Measurements from ENCODE around the gene PLK2. TPM values are rescaled to one million over a fixed set of nuclear protein-coding genes. Genes with fewer than 3 reads are reported as not detected.

PLK2 gene
- total RNA-seq, 3 donors from 2014 or later, result 29.0 to 384 (median 177) TPM

DNA sequence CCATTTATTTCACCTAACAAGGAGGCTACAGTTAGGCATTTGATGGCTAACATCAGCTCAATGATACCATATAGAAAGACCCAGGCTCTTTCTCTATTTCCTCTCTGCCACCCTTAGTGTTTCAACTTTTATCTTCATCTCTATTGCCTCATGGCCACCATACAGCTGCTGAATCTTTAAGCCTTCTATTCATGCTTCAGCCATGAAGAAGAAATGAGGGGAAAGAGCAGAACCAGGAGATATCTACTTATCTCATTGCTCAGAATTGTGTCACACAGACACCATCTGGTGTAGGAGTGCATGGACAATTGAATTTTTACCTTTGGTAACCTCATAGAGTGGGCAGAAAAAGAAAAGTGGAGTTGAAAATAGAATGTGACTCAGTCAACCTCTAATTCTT lies 38.0 kb upstream of the PLK2 start:
- intact Hi-C loops (cut with DNase I; ENCODE audit: low total_unique reads), result no loop called here
- Histone ChIP-seq H3K4me1 (no peaks in the 10 kb centered on the region), H3K36me3 (no peaks in the 10 kb centered on the region), H3K9me3 (no peaks in the 10 kb centered on the region), H3K4me3 (no peak overlapping the region), H3K27ac (no peak overlapping the region), H3K27me3 (no peaks in the 10 kb centered on the region)
- DNase-seq (ENCODE audit: low spot score in 2 of 2), result no peak
- TF ChIP-seq, protein P1, sequence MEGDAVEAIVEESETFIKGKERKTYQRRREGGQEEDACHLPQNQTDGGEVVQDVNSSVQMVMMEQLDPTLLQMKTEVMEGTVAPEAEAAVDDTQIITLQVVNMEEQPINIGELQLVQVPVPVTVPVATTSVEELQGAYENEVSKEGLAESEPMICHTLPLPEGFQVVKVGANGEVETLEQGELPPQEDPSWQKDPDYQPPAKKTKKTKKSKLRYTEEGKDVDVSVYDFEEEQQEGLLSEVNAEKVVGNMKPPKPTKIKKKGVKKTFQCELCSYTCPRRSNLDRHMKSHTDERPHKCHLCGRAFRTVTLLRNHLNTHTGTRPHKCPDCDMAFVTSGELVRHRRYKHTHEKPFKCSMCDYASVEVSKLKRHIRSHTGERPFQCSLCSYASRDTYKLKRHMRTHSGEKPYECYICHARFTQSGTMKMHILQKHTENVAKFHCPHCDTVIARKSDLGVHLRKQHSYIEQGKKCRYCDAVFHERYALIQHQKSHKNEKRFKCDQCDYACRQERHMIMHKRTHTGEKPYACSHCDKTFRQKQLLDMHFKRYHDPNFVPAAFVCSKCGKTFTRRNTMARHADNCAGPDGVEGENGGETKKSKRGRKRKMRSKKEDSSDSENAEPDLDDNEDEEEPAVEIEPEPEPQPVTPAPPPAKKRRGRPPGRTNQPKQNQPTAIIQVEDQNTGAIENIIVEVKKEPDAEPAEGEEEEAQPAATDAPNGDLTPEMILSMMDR (IDR thresholded peaks at IDR 0.05), result no peak

DNA sequence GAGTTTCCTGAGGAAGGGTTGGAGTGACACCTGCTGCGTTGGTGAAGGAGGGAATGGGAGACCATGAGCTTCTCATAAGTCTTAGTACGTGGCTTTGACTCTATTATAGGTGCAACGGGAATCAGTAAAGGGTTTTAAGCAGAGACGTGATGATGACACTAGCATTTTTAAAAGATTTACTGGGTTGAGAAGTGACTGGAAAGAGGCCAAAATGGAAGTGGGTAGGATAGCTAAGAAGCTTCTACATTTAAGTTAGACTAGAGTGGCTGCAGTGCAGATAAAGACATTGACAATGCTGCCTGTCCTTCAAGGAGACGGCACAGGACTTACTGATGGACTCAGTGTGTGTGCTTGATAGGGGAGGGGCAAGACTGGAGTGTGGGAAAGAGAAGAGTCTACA lies 37.5 kb upstream of the PLK2 start:
- Histone ChIP-seq H3K9me3 (no peaks in the 10 kb centered on the region), H3K27ac (no peak overlapping the region), H3K4me3 (no peak overlapping the region), H3K27me3 (no peaks in the 10 kb centered on the region), H3K4me1 (no peaks in the 10 kb centered on the region), H3K36me3 (no peaks in the 10 kb centered on the region)
- intact Hi-C loops (cut with DNase I; ENCODE audit: low total_unique reads), result no loop called here
- DNase-seq (ENCODE audit: low spot score in 2 of 2), result no peak
- TF ChIP-seq, protein P1 (IDR thresholded peaks at IDR 0.05), result no peak
- no peak for TF ChIP-seq POLR2AphosphoS5 (IDR thresholded peaks at IDR 0.05)
- TF ChIP-seq POLR2A (IDR thresholded peaks at IDR 0.05), result no peak

- intact Hi-C loops (cut with DNase I; ENCODE audit: low total_unique reads), result no loop called here
- Histone ChIP-seq H3K4me1 (no peaks in the 10 kb centered on the region), H3K4me3 (no peak overlapping the region), H3K9me3 (no peaks in the 10 kb centered on the region), H3K36me3 (no peaks in the 10 kb centered on the region), H3K27ac (no peak overlapping the region), H3K27me3 (no peaks in the 10 kb centered on the region)
- TF ChIP-seq POLR2A (IDR thresholded peaks at IDR 0.05) (no peak), POLR2AphosphoS5 (IDR thresholded peaks at IDR 0.05) (no peak)
- TF ChIP-seq, protein P1 (IDR thresholded peaks at IDR 0.05), result no peak
- no peak for DNase-seq (ENCODE audit: low spot score in 2 of 2)
These were observed 36.6 kb upstream of the PLK2 start for GRCh38 chr5:58496488-58496887.

- Histone ChIP-seq H3K36me3 (no peaks in the 10 kb centered on the region), H3K27me3 (no peaks in the 10 kb centered on the region), H3K4me1 (no peaks in the 10 kb centered on the region), H3K9me3 (no peaks in the 10 kb centered on the region), H3K27ac (no peak overlapping the region), H3K4me3 (no peak overlapping the region)
- no peak for TF ChIP-seq POLR2A (IDR thresholded peaks at IDR 0.05)
- TF ChIP-seq POLR2AphosphoS5 (IDR thresholded peaks at IDR 0.05), result no peak
- TF ChIP-seq, protein P1 (IDR thresholded peaks at IDR 0.05), result no peak
- intact Hi-C loops (cut with DNase I; ENCODE audit: low total_unique reads), result no loop called here
- no peak for DNase-seq (ENCODE audit: low spot score in 2 of 2)
These were observed 33.3 kb upstream of the PLK2 start for GRCh38 chr5:58493141-58493540.

DNA sequence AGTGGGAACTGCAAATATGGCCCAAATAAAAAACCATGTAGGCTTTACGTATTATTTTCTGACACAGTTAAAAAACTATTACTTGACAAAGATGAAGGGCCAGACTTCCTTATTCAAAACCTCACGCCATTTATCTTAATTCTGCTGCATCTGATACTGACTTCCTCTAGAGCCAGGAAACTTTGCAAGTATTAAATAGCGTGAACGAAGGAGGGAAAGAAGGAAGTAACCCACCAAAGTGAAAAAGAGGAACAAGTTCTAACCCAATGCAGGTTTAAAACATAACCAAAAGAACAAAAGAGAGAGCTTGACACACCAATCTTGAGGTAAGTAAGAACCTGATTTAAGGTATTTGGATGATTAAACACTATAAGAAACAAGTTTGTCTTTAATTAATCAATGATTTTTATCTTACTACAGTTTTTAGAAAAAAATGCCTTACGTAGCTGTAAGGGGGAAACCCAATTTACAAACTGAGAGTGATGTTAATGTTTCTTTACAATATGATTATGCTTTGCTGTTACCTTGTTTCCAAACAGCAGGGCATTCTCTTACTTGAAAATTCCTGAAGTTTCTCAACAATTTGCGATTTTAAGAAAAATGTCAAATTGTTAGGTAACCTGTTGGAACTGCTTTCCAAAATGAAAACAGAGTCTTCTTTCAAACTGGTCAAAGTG lies 31.5 kb upstream of the PLK2 start, which contains the start of gene GAPT:
TSS of gene GAPT (plus strand) at position 220 of the 677 bp plus-strand sequence. CDS start 3,102 bp downstream, outside the sequence.
- Histone ChIP-seq H3K9me3 (no peaks in the 10 kb centered on the region), H3K27me3 (no peaks in the 10 kb centered on the region), H3K27ac (no peak within 1 kb of the TSS), H3K4me1 (no peaks in the 10 kb centered on the region), H3K4me3 (no peak within 1 kb of the TSS), H3K36me3 (no peaks in the 10 kb centered on the region)
- TF ChIP-seq POLR2A (IDR thresholded peaks at IDR 0.05) (no peak), POLR2AphosphoS5 (IDR thresholded peaks at IDR 0.05) (no peak)
- TF ChIP-seq, protein P1 (IDR thresholded peaks at IDR 0.05), result no peak
- DNase-seq (ENCODE audit: low spot score in 2 of 2), result no peak
- intact Hi-C loops (cut with DNase I; ENCODE audit: low total_unique reads), result no loop called here
